NCI-H1694 (cell line): ENCODE measurements around the gene ADAMTSL1.

Experiments
- DNase-seq: peaks from one replicate; lab custom pipeline; 2025; lab: John Stamatoyannopoulos, UW

ADAMTSL1 gene

DNA sequence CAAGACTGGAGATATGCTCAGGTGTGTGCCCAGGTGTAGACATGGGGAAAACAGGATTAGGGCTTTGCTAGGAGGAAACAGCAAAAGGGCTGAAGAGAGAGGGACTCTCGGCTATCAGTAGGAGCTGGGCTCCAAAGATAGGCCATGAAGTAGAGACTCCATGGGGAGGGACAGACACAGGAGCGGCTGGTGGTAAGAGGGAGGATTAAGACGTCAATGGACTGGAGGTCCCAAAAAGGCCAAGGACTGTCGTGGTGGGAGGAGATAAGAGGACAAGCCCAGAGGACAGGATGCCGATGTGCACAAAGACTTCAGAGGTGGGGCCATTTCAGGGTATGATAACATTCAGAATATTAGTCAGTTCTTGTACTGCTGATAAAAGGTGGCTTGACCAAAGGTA is 466.0 kb downstream of the ADAMTSL1 start:
- DNase-seq: no peak

DNA sequence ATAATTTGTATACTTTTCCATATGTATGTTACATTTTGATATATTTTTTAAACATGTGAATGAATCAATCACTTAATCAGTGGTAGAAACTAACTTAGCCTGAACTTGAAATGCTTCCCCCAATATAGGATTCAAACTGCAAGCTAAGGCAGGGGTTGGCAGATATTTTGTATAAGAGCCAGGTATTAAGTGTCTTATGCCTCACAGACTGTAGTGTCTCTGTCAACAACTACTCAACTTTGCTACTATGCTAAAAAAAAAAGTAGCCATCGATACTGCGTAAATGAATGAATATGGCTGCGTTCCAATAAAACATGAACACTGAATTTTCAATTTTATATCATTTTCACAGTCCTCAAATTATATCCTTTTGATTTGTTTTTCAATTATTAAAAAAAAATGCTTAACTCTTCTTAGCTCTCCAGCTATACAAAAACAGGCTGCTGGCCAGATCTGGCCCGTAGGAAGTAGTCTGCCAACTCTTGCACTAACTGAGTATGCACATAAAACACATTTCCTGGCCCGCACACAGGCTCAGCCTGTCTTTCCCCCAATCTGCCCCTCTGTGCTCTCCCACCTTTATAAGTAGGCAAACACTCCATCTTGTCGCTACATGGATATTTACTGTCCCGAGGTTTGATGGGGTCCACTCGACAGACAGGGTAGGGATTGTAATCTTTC is 467.2 kb downstream of the ADAMTSL1 start:
- no peak for DNase-seq

DNA sequence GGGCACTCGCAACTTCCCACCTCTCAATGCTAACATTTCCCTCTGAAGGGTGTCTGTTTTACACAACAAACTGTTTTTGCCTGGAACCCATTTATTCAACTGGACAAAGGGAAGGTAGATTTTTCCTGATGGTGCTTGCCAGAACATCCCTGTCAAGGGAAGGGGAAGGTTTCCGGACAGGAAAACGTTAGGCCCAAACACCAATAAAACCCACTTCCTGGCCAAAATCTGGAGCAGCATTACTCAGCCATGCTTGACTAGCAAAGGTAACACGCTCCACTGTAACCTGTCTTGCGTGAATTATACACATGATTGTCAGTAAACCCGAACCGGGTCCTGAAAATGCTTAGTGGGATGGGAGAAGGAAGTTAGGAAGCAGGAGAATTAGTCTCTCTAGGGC is 468.8 kb downstream of the ADAMTSL1 start:
- no peak for DNase-seq

DNA sequence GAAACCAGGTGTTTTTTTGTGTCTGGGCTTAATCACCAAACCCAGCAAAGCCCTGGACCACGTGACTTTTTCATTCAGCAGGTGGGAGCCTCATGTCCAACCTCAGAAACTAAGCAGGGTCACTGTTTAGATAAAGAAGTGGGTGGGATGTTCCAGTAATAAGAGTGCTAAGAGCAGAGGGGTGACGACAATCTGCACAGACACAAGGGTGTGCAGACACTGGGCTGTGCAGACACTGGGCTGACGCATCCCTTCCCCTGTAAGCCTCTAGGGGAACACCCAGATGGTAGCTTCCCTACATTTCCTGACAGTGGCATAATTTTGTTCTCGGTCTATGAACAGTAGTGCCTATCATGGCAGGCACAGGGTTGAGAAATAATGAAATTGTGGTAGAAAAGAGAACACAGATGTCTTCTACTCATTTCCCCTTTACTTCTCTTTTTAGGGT is 474.0 kb downstream of the ADAMTSL1 start:
- no peak for DNase-seq

DNA sequence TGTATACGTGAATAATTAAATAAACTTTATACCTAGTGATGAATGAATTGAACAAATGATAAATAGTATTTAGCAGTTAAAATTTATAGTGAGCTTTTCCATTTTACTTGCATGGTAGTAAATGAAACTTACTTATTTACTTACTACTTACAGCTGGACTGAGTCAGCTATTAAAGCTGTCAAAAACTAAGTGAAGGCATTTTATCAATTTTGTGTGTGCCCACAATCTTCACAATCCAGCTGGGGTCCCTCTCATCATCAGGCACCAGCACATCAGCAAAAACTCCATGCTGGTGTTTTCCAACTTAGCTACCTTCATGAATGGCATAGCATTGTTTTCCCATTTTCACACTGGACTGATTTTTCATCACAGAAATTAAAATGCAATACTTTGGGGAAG is 478.0 kb downstream of the ADAMTSL1 start:
- DNase-seq: no peak

DNA sequence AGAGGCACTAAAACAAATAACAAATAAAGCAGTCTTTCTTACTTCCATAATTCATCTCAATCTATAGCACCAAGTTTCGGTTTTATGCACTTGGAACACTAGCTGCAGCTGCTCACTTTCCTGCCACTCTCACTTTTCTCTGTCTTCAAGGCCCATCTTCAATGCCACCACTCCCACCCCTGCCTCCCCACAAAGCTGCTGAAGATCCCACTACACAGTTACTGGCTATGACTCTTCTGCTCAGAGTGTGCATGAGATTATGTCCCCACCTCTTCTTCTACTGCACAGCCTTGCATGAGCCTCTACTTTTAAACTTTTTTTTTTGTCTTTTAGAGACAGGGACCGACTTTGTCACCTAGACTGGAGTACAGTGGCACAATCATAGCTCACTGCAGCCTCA is 481.7 kb downstream of the ADAMTSL1 start:
- DNase-seq: no peak
